Erythroblast (primary cell): ENCODE results near the gene ANKRD63.

Experiments used
- GATA1 ChIP-seq: IDR thresholded peaks from 2 replicates; pipeline ENCODE4 v1.6.1; 2011; ENCODE audit warnings: low read depth, mild to moderate bottlenecking, control low read depth, low read length, moderate library complexity
- POLR2A ChIP-seq: IDR thresholded peaks from 2 replicates; pipeline ENCODE4 v1.6.1; 2011; ENCODE audit warnings: mild to moderate bottlenecking, low read length

- TF ChIP-seq POLR2A (no peak), GATA1 (no peak)
Measured at GRCh38 chr15:40257656-40258450, 25.0 kb downstream of the ANKRD63 start.
